Panc1 (cell line): Measurements from ENCODE around the gene PELI2. TPM values are rescaled to one million over a fixed set of nuclear protein-coding genes. Genes with fewer than 3 reads are reported as not detected.

ENCODE experiments used
- ATAC-seq: fragments of 200-7000 bp; cut with Tn5 transposase; 2 replicates; pipeline ENCODE4 v1.9.1; 2020; ENCODE audit warnings: mild to moderate bottlenecking, moderate library complexity
- BruUV-seq: library from RNA; stranded (reverse); fragments of 400-500 nt; replicated peaks from 2 replicates; lab custom pipeline; 2021; lab: Mats Ljungman, UMichigan
- CTCF ChIA-PET: fragments of 300-600 bp; sonication (Branson Sonifier 250); formaldehyde crosslinking; loops from one replicate; lab custom pipeline; 2022; ENCODE audit warnings: antibody characterized with exemption; lab: Charles Lee
- POLR2A ChIA-PET: fragments of 300-600 bp; sonication (Branson Sonifier 250); formaldehyde crosslinking; loops from one replicate; lab custom pipeline; 2022; ENCODE audit warnings: antibody characterized with exemption; lab: Charles Lee
- DNase-seq: peaks from one replicate; pipeline ENCODE4 v3.0.0-alpha.2; 2010; ENCODE audit warnings: low read depth, low spot score
- H3K27ac ChIP-seq: 2 replicates; pipeline ENCODE4 v1.5.1; 2011; ENCODE audit warnings: mild to moderate bottlenecking, low read length, inconsistent platforms
- H3K27me3 ChIP-seq: fragments of 200-500 bp; sonication (Bioruptor generic); 2 replicates; pipeline ENCODE4 v1.6.0; 2014; ENCODE audit warnings: low read length, inconsistent platforms; ENCODE audit not compliant: control insufficient read depth, insufficient read depth
- H3K36me3 ChIP-seq: fragments of 200-500 bp; sonication (Bioruptor generic); 2 replicates; pipeline ENCODE4 v1.5.1; 2014; ENCODE audit warnings: inconsistent platforms, mild to moderate bottlenecking, low read length, moderate library complexity; ENCODE audit not compliant: control insufficient read depth, insufficient read depth
- H3K4me1 ChIP-seq: 2 replicates; pipeline ENCODE4 v1.5.1; 2011; ENCODE audit warnings: inconsistent platforms, mild to moderate bottlenecking, low read length, moderate library complexity; ENCODE audit not compliant: control insufficient read depth, insufficient read depth
- H3K4me3 ChIP-seq, 2 experiments: 2 replicates each; pipeline ENCODE4 v1.5.1; 2011 to 2012; ENCODE audit warnings: low read depth in 2 of 2, low read length in 2 of 2, mild to moderate bottlenecking in 2 of 2, inconsistent platforms in 1 of 2, moderate library complexity in 1 of 2
- H3K9me3 ChIP-seq: fragments of 200-500 bp; sonication (Bioruptor generic); 2 replicates; pipeline ENCODE4 v1.5.1; 2014; ENCODE audit warnings: low read depth, mild to moderate bottlenecking, inconsistent platforms, low read length, moderate library complexity; ENCODE audit not compliant: control insufficient read depth, insufficient read depth
- CTCF ChIP-seq: fragments of 450-650 bp; IDR thresholded peaks from 2 replicates; pipeline ENCODE4 v1.5.1; 2017; ENCODE audit warnings: mild to moderate bottlenecking
- POLR2AphosphoS5 ChIP-seq: IDR thresholded peaks from 2 replicates; pipeline ENCODE4 v1.6.1; 2012; ENCODE audit warnings: mild to moderate bottlenecking, low read depth, low read length, moderate library complexity
- REST ChIP-seq, 2 experiments: IDR thresholded peaks; 2 replicates each; pipeline ENCODE4 v1.6.1; 2011 to 2012; ENCODE audit warnings: low read depth in 2 of 2, control low read depth in 1 of 2, low read length in 1 of 2, mild to moderate bottlenecking in 1 of 2, moderate library complexity in 1 of 2; ENCODE audit not compliant: insufficient read depth in 1 of 2
- SIN3A ChIP-seq: IDR thresholded peaks from 2 replicates; pipeline ENCODE4 v1.6.1; 2012; ENCODE audit warnings: low read depth, mild to moderate bottlenecking, low read length, moderate library complexity, borderline replicate concordance; ENCODE audit not compliant: insufficient read depth
- TCF7L2 ChIP-seq: IDR thresholded peaks from 2 replicates; pipeline ENCODE4 v1.6.1; 2011; ENCODE audit warnings: mild to moderate bottlenecking, low read depth, low read length, inconsistent platforms
- in situ Hi-C: cut with HindIII; loops from 2 replicates; pipeline ENCODE4 v1.10.0; 2016; ENCODE audit warnings: low sequenced_read_pairs, low pct_unique_long_range_greater_than_20kb
- intact Hi-C: fragments of 100-400 bp; cut with micrococcal nuclease; formaldehyde crosslinking; loops from one replicate; pipeline ENCODE4 v1.10.0; 2022; ENCODE audit not compliant: unreplicated experiment
- total RNA-seq: library from RNA; stranded (reverse); gene quantifications from one replicate; pipeline ENCODE4 v1.2.1, GENCODE V29; 2021; ENCODE audit not compliant: unreplicated experiment

The PELI2 gene
- total RNA-seq, 1 experiment from 2014 or later, result 0.28 TPM

- TF ChIP-seq POLR2AphosphoS5 (no peak), SIN3A (no peak), REST (IDR thresholded peaks at IDR 0.05; ENCODE audit: insufficient read depth in 1 of 2, low read depth in 2 of 2, low read length in 1 of 2) (no peak), CTCF (no peak), TCF7L2 (no peak)
- Histone ChIP-seq H3K27me3 (peaks cover 2% of the 10 kb centered on the region; the same call in 1 of the 2 replicates), H3K9me3 (no peaks in the 10 kb centered on the region), H3K4me1 (no peaks in the 10 kb centered on the region), H3K36me3 (no peaks in the 10 kb centered on the region), H3K4me3 (no peak overlapping the region), H3K27ac (no peak overlapping the region)
- DNase-seq, result no peak
- ChIA-PET POLR2A (no interaction called here), CTCF (no interaction called here)
- ATAC-seq, result no peak
- BruUV-seq, result no TSS peak
- in situ Hi-C loops (no loop called here), intact Hi-C loops (no loop called here)
Observed at GRCh38 chr14:56156096-56156495, 37.9 kb downstream of the PELI2 start.

GRCh38 chr14:56159066-56159465, 40.9 kb downstream of the PELI2 start:
- Histone ChIP-seq H3K36me3 (no peaks in the 10 kb centered on the region), H3K4me3 (no peak overlapping the region), H3K9me3 (no peaks in the 10 kb centered on the region), H3K4me1 (no peaks in the 10 kb centered on the region), H3K27me3 (no peaks in the 10 kb centered on the region), H3K27ac (no peak overlapping the region)
- in situ Hi-C loops, result no loop called here
- ChIA-PET CTCF (no interaction called here), POLR2A (no interaction called here)
- DNase-seq, result no peak
- intact Hi-C loops, result no loop called here
- ATAC-seq, result no peak
- BruUV-seq, result no TSS peak
- no peak for TF ChIP-seq REST (IDR thresholded peaks at IDR 0.05; ENCODE audit: insufficient read depth in 1 of 2, low read depth in 2 of 2, low read length in 1 of 2)
- TF ChIP-seq POLR2AphosphoS5, result no peak
- no peak for TF ChIP-seq TCF7L2
- TF ChIP-seq CTCF, result no peak
- TF ChIP-seq SIN3A, result no peak
